Peyer's patch (tissue), 4 donors: Measurements from ENCODE around the gene LIME1. TPM values are rescaled to one million over a fixed set of nuclear protein-coding genes. Genes with fewer than 3 reads are reported as not detected.

Experiments used
- DNase-seq, 3 donors: peaks; one replicate each; pipeline ENCODE4 v3.0.0-alpha.2; 2017 to 2019
- H3K27ac ChIP-seq, 4 donors: fragments of 200-600 bp; sonication (generic); one replicate each; pipeline ENCODE4 v1.5.1; 2016 to 2019
- H3K27me3 ChIP-seq, 2 donors: fragments of 200-600 bp; sonication (generic); one replicate each; pipeline ENCODE4 v1.5.1; 2019
- H3K36me3 ChIP-seq, 3 donors: fragments of 200-600 bp; sonication (generic); one replicate each; pipeline ENCODE4 v1.5.1; 2016 to 2019
- H3K4me1 ChIP-seq, 4 donors: fragments of 200-600 bp; sonication (generic); one replicate each; pipeline ENCODE4 v1.5.1; 2016 to 2019
- H3K4me3 ChIP-seq, 4 donors: fragments of 200-600 bp; sonication (generic); 1 replicate in 3 of 4; 2 replicates in 1 of 4; pipeline ENCODE4 v1.5.1; 2016 to 2019; ENCODE audit warnings: mild to moderate bottlenecking in 1 of 4
- H3K9me3 ChIP-seq, 4 donors: fragments of 200-600 bp; sonication (generic); one replicate each; pipeline ENCODE4 v1.5.1; 2016 to 2019; ENCODE audit warnings: mild to moderate bottlenecking in 1 of 4
- CTCF ChIP-seq, 6 experiments: fragments of 450-650 bp in 4 of 6; fragments of 200-600 bp in 2 of 6; sonication (generic) in 1 of 6; IDR thresholded peaks; one replicate each; pipeline ENCODE4 v1.5.1; 2017 to 2019; ENCODE audit warnings: antibody characterized with exemption in 6 of 6, mild to moderate bottlenecking in 3 of 6, moderate library complexity in 1 of 6
- POLR2A ChIP-seq, 2 donors: fragments of 450-650 bp; IDR thresholded peaks; one replicate each; pipeline ENCODE4 v1.5.1; 2017; ENCODE audit warnings: antibody characterized with exemption in 2 of 2, mild to moderate bottlenecking in 2 of 2, moderate library complexity in 2 of 2
- total RNA-seq, 4 donors: library from RNA; depleted of rRNA; stranded (reverse); fragments of >200 nt; gene quantifications; one replicate each; pipeline ENCODE4 v1.1.0, GENCODE V29; 2016

LIME1 gene
- total RNA-seq, 4 donors from 2014 or later = 32.6 to 55.3 (median 41.0) TPM

- peaks cover 0 to 4% (median 0%) of the 10 kb centered on the region in 4 donors for H3K4me1 ChIP-seq
- H3K36me3 ChIP-seq = no peaks in the 10 kb centered on the region
- H3K27me3 ChIP-seq = no peaks in the 10 kb centered on the region
- H3K9me3 ChIP-seq = no peaks in the 10 kb centered on the region
- H3K27ac ChIP-seq = no peak overlapping the region
- no peak for TF ChIP-seq POLR2A (IDR thresholded peaks at IDR 0.05)
- TF ChIP-seq CTCF (IDR thresholded peaks at IDR 0.05) = no peak
- DNase-seq = no peak
- no peak overlapping the region for H3K4me3 ChIP-seq
Observed at GRCh38 chr20:63778034-63778752, 41.7 kb downstream of the LIME1 start.

- Histone ChIP-seq H3K9me3 (no peaks in the 10 kb centered on the region), H3K27me3 (no peaks in the 10 kb centered on the region), H3K4me1 (no peaks in the 10 kb centered on the region), H3K4me3 (no peak overlapping the region), H3K27ac (no peak overlapping the region), H3K36me3 (no peaks in the 10 kb centered on the region)
- TF ChIP-seq CTCF (IDR thresholded peaks at IDR 0.05) (no peak), POLR2A (IDR thresholded peaks at IDR 0.05) (no peak)
- no peak for DNase-seq
Observed at GRCh38 chr20:63778857-63779256, 42.4 kb downstream of the LIME1 start.

- Histone ChIP-seq H3K4me3 (no peak overlapping the region), H3K4me1 (no peaks in the 10 kb centered on the region), H3K27ac (no peak overlapping the region), H3K27me3 (no peaks in the 10 kb centered on the region), H3K36me3 (no peaks in the 10 kb centered on the region), H3K9me3 (no peaks in the 10 kb centered on the region)
- TF ChIP-seq CTCF (IDR thresholded peaks at IDR 0.05) = no peak
- TF ChIP-seq POLR2A (IDR thresholded peaks at IDR 0.05) = no peak
- no peak for DNase-seq
Observed at GRCh38 chr20:63781181-63781580, 44.7 kb downstream of the LIME1 start.

- no peaks in the 10 kb centered on the region for H3K9me3 ChIP-seq
- no peaks in the 10 kb centered on the region for H3K36me3 ChIP-seq
- no peak overlapping the region for H3K4me3 ChIP-seq
- no peaks in the 10 kb centered on the region for H3K4me1 ChIP-seq
- peak in 1 of 3 donors; percentile 29 for DNase-seq
- peak in 1 of 6 experiments; percentile 15 for TF ChIP-seq CTCF (IDR thresholded peaks at IDR 0.05)
- TF ChIP-seq POLR2A (IDR thresholded peaks at IDR 0.05) = no peak
- H3K27ac ChIP-seq = no peak overlapping the region
- H3K27me3 ChIP-seq = no peaks in the 10 kb centered on the region
Observed at GRCh38 chr20:63782051-63782471, 45.6 kb downstream of the LIME1 start.

GRCh38 chr20:63782521-63782971, 46.1 kb downstream of the LIME1 start:
- no peak for DNase-seq
- TF ChIP-seq POLR2A (IDR thresholded peaks at IDR 0.05) (no peak), CTCF (IDR thresholded peaks at IDR 0.05) (no peak)
- no peak overlapping the region for H3K4me3 ChIP-seq

More at GRCh38 chr20:63782521-63782971, 46.1 kb downstream of the LIME1 start:
- Histone ChIP-seq H3K27ac (no peak overlapping the region), H3K4me1 (no peaks in the 10 kb centered on the region), H3K9me3 (no peaks in the 10 kb centered on the region), H3K36me3 (no peaks in the 10 kb centered on the region), H3K27me3 (no peaks in the 10 kb centered on the region)
